ENCODE results near the gene PRTG.

PRTG gene

DNA sequence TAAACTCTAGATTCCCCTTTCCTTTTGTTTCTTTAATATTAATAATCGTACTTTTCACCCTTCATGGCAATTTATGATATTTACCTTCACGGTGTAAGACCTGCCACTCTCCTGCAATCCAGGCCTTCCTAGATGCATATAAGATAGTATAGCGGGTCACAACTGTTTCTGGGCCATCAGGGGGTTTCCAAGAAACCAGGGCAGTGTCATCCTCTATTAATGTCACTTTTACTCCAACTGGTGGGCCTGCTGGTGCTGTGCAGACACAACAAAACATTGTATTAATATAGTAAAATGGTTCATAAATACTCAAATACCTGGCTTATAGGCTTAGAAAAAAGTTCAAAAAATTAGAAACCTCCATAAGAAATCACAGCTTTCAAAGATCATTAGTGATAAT lies 105.9 kb downstream of the PRTG start:
- Histone ChIP-seq H3K27ac (no peak overlapping the region), H3K36me3 (ENCODE audit: insufficient read depth) (no peaks in the 10 kb centered on the region), H3K27me3 (ENCODE audit: insufficient read depth, low read depth) (no peaks in the 10 kb centered on the region), H3K4me1 (ENCODE audit: low read depth, poor library complexity, severe bottlenecking) (no peaks in the 10 kb centered on the region), H3K79me2 (ENCODE audit: insufficient read depth, low read depth) (no peaks in the 10 kb centered on the region), H3K4me3 (IDR thresholded peaks at IDR 0.05; ENCODE audit: insufficient read depth, low read depth, low read length) (no peak overlapping the region), H2AFZ (ENCODE audit: low read depth) (no peak overlapping the region), H3K4me2 (no peak overlapping the region), H3K9ac (no peak overlapping the region), H4K20me1 (ENCODE audit: insufficient read depth) (no peaks in the 10 kb centered on the region)
- no peak for TF ChIP-seq CTCF (conservative IDR thresholded peaks at IDR 0.05; ENCODE audit: low read depth, low read length)

DNA sequence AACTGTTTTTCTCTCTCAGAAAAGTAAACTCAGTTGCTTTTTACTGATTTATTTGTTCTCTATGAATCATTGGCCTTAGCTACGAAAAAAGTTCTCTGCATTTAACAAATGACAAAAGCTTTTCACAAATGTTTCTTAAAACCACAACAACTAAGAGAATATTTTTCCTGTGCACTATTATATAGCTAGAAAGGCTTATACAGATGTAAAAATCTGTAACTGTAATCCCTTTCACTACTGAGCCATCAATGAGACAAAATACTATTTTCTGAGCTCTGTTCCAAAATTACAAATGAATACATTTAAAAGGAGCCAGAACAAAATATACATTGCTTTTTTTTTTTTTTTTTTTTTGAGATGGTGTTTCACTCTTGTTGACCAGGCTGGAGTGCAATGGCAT lies 109.2 kb downstream of the PRTG start:
- no peaks in the 10 kb centered on the region for H3K79me2 ChIP-seq (ENCODE audit: insufficient read depth, low read depth)
- TF ChIP-seq CTCF (conservative IDR thresholded peaks at IDR 0.05; ENCODE audit: low read depth, low read length), result no peak
- no peak overlapping the region for H3K4me3 ChIP-seq (IDR thresholded peaks at IDR 0.05; ENCODE audit: insufficient read depth, low read depth, low read length)
- no peak overlapping the region for H3K27ac ChIP-seq
- no peak overlapping the region for H2AFZ ChIP-seq (ENCODE audit: low read depth)
- H3K36me3 ChIP-seq (ENCODE audit: insufficient read depth), result no peaks in the 10 kb centered on the region
- H4K20me1 ChIP-seq (ENCODE audit: insufficient read depth), result no peaks in the 10 kb centered on the region
- no peaks in the 10 kb centered on the region for H3K27me3 ChIP-seq (ENCODE audit: insufficient read depth, low read depth)
- no peak overlapping the region for H3K4me2 ChIP-seq
- no peaks in the 10 kb centered on the region for H3K4me1 ChIP-seq (ENCODE audit: low read depth, poor library complexity, severe bottlenecking)
- H3K9ac ChIP-seq, result no peak overlapping the region

DNA sequence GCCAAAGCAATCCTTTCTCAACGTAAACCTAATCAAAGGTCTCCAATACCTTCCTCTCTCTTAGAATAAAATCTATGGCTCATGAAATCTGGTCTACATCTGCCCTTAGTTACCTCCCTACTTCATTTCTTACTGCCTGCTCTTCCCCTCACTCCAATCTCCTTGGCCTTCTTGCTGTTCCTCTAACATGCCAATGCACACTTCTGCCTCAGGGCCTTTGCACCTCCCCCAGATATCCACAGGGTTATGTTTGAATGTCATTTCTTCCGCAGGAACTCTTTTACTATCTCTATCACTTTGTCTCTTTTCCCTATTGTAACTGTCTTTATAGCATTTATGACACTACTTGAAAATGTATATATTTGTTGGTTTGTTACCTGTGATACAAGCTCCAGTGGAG lies 110.5 kb downstream of the PRTG start:
- H3K27me3 ChIP-seq (ENCODE audit: insufficient read depth, low read depth), result no peaks in the 10 kb centered on the region
- no peak for TF ChIP-seq CTCF (conservative IDR thresholded peaks at IDR 0.05; ENCODE audit: low read depth, low read length)
- H3K9ac ChIP-seq, result no peak overlapping the region
- no peaks in the 10 kb centered on the region for H4K20me1 ChIP-seq (ENCODE audit: insufficient read depth)
- no peak overlapping the region for H3K27ac ChIP-seq
- no peak overlapping the region for H2AFZ ChIP-seq (ENCODE audit: low read depth)
- no peaks in the 10 kb centered on the region for H3K79me2 ChIP-seq (ENCODE audit: insufficient read depth, low read depth)
- no peak overlapping the region for H3K4me3 ChIP-seq (IDR thresholded peaks at IDR 0.05; ENCODE audit: insufficient read depth, low read depth, low read length)
- H3K36me3 ChIP-seq (ENCODE audit: insufficient read depth), result no peaks in the 10 kb centered on the region
- no peaks in the 10 kb centered on the region for H3K4me1 ChIP-seq (ENCODE audit: low read depth, poor library complexity, severe bottlenecking)
- H3K4me2 ChIP-seq, result no peak overlapping the region

- no peaks in the 10 kb centered on the region for H4K20me1 ChIP-seq (ENCODE audit: insufficient read depth)
- no peaks in the 10 kb centered on the region for H3K79me2 ChIP-seq (ENCODE audit: insufficient read depth, low read depth)
- H3K27ac ChIP-seq, result no peak overlapping the region
- H2AFZ ChIP-seq (ENCODE audit: low read depth), result no peak overlapping the region
- H3K4me1 ChIP-seq (ENCODE audit: low read depth, poor library complexity, severe bottlenecking), result no peaks in the 10 kb centered on the region
- TF ChIP-seq CTCF (conservative IDR thresholded peaks at IDR 0.05; ENCODE audit: low read depth, low read length), result no peak
- H3K4me3 ChIP-seq (IDR thresholded peaks at IDR 0.05; ENCODE audit: insufficient read depth, low read depth, low read length), result no peak overlapping the region
- H3K9ac ChIP-seq, result no peak overlapping the region
- no peaks in the 10 kb centered on the region for H3K36me3 ChIP-seq (ENCODE audit: insufficient read depth)
- no peaks in the 10 kb centered on the region for H3K27me3 ChIP-seq (ENCODE audit: insufficient read depth, low read depth)
- H3K4me2 ChIP-seq, result no peak overlapping the region
Measured at GRCh38 chr15:55630858-55631257, 112.1 kb downstream of the PRTG start.

DNA sequence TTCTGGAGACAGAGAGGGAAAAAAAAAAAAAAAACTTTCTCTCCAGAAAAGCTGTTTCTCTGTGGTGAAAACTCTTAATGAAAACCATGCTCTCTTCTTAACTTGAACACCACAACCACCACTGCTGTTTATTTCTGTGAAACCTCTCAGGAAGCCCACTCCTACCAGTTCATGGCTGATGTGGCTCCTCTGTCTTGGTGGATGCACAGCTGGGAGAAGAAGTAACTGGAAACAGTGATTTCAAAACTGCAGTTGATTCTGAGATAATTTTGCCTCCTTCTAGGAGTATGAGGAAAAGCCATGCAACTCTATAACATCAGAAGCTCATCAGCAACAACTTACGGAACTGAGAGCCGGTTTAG lies 114.6 kb downstream of the PRTG start:
- Histone ChIP-seq H3K4me3 (IDR thresholded peaks at IDR 0.05; ENCODE audit: insufficient read depth, low read depth, low read length) (no peak overlapping the region), H3K27me3 (ENCODE audit: insufficient read depth, low read depth) (no peaks in the 10 kb centered on the region), H3K79me2 (ENCODE audit: insufficient read depth, low read depth) (no peaks in the 10 kb centered on the region), H3K27ac (no peak overlapping the region), H3K4me2 (no peak overlapping the region), H3K36me3 (ENCODE audit: insufficient read depth) (no peaks in the 10 kb centered on the region), H3K9ac (no peak overlapping the region), H4K20me1 (ENCODE audit: insufficient read depth) (no peaks in the 10 kb centered on the region), H3K4me1 (ENCODE audit: low read depth, poor library complexity, severe bottlenecking) (no peaks in the 10 kb centered on the region), H2AFZ (ENCODE audit: low read depth) (no peak overlapping the region)
- no peak for TF ChIP-seq CTCF (conservative IDR thresholded peaks at IDR 0.05; ENCODE audit: low read depth, low read length)

Data from KMS-11 (cell line).